GM12878 (cell line): ENCODE results near the gene XPNPEP2. TPM values are rescaled to one million over a fixed set of nuclear protein-coding genes. Genes with fewer than 3 reads are reported as not detected.

Experiments used
- CREB1 ChIP-seq: IDR thresholded peaks from 2 replicates; pipeline ENCODE4 v1.6.1; 2012; ENCODE audit warnings: low read depth, mild to moderate bottlenecking, inconsistent platforms
- E2F8 ChIP-seq: fragments of 450-650 bp; IDR thresholded peaks from 2 replicates; pipeline ENCODE4 v1.6.1; 2018; ENCODE audit warnings: mild to moderate bottlenecking, low read depth, moderate library complexity; ENCODE audit not compliant: partially characterized antibody
- IKZF1 ChIP-seq: fragments of 450-650 bp; conservative IDR thresholded peaks from 2 replicates; pipeline ENCODE4 v1.6.1; 2017; ENCODE audit warnings: antibody characterized with exemption, mild to moderate bottlenecking
- PAX8 ChIP-seq: fragments of 450-650 bp; IDR thresholded peaks from 2 replicates; pipeline ENCODE4 v1.6.1; 2017; ENCODE audit warnings: mild to moderate bottlenecking, moderate library complexity
- ZNF592 ChIP-seq: fragments of 450-650 bp; IDR thresholded peaks from 2 replicates; pipeline ENCODE4 v1.6.1; 2017; ENCODE audit warnings: mild to moderate bottlenecking, moderate library complexity
- polyA plus RNA-seq, 11 experiments: library from polyadenylated mRNA; depleted of rRNA in 4 of 11; unstranded in 6 of 11; stranded (reverse) in 5 of 11; fragments of >200 nt; fragmentation: Nextera tagmentation in 4 of 11; fragmentation: Illumina TruSeq in 1 of 11; extraction: Ambion mirVana in 4 of 11; extraction: Trizol in 1 of 11; gene quantifications; 1 replicate in 1 of 11; 2 replicates in 10 of 11; pipeline versions ENCODE4 v1.2.1 to v1.2.3, GENCODE V29; 2011 to 2016; ENCODE audit warnings: inconsistent platforms in 2 of 11, missing spikeins in 2 of 11, low read depth in 1 of 11
- total RNA-seq, 4 experiments: library from RNA; depleted of rRNA in 3 of 4; stranded (reverse); fragments of >200 nt in 3 of 4; fragmentation: Illumina TruSeq in 1 of 4; extraction: Trizol in 1 of 4; gene quantifications; 2 replicates each; pipeline versions ENCODE4 v1.2.1 to v1.2.3, GENCODE V29; 2013 to 2021

The XPNPEP2 gene
- total and polyA plus RNA-seq, 10 of the 15 experiments (the other 5 are each of a cell fraction or from before 2014, with no cell fraction given) = 0.04 to 0.37 (median 0.15) TPM

GRCh38 chrX:129746557-129747470, 8.0 kb downstream of the XPNPEP2 start (continued):
- TF ChIP-seq E2F8 (no peak), CREB1 (no peak), PAX8 (no peak), IKZF1 (no peak), ZNF592 (no peak)
- TF ChIP-seq, all 136 proteins: peak for 0
